PC-3 (cell line): ENCODE results near the gene BICD2. TPM values are rescaled to one million over a fixed set of nuclear protein-coding genes. Genes with fewer than 3 reads are reported as not detected.

Source experiments
- ATAC-seq: fragments of 200-7000 bp; cut with Tn5 transposase; 2 replicates; pipeline ENCODE4 v1.9.1; 2020; ENCODE audit warnings: mild to moderate bottlenecking, moderate library complexity
- BruUV-seq: library from RNA; stranded (reverse); fragments of 400-500 nt; replicated peaks from 2 replicates; lab custom pipeline; 2021; lab: Mats Ljungman, UMichigan
- CTCF ChIA-PET: fragments of 300-600 bp; sonication (Branson Sonifier 250); formaldehyde crosslinking; loops from one replicate; lab custom pipeline; 2022; ENCODE audit warnings: antibody characterized with exemption; lab: Charles Lee
- POLR2A ChIA-PET: fragments of 300-600 bp; sonication (Branson Sonifier 250); formaldehyde crosslinking; loops from one replicate; lab custom pipeline; 2022; ENCODE audit warnings: antibody characterized with exemption; ENCODE audit not compliant: unreplicated experiment; lab: Charles Lee
- DNase-seq: peaks from one replicate; pipeline ENCODE4 v3.0.0-alpha.2; 2015
- H2AFZ ChIP-seq: fragments of 300-600 bp; sonication (generic); 2 replicates; pipeline ENCODE4 v1.6.0; 2016; ENCODE audit warnings: antibody characterized with exemption, low read length
- H3F3A ChIP-seq: fragments of 300-600 bp; sonication (generic); one replicate; pipeline ENCODE4 v1.6.0; 2017; ENCODE audit warnings: antibody characterized with exemption, low read length, control low read depth, mild to moderate bottlenecking; ENCODE audit not compliant: unreplicated experiment
- H3K27ac ChIP-seq: fragments of 300-600 bp; sonication (generic); 2 replicates; pipeline ENCODE4 v1.5.1; 2016; ENCODE audit warnings: mild to moderate bottlenecking, low read length
- H3K27me3 ChIP-seq: fragments of 300-600 bp; sonication (generic); 2 replicates; pipeline ENCODE4 v1.6.1; 2016; ENCODE audit warnings: low read length, mixed read lengths
- H3K36me3 ChIP-seq: fragments of 300-600 bp; sonication (generic); 2 replicates; pipeline ENCODE4 v1.6.1; 2016; ENCODE audit warnings: low read depth, mixed run types, low read length, mixed read lengths
- H3K4me1 ChIP-seq: fragments of 300-600 bp; sonication (generic); 2 replicates; pipeline ENCODE4 v1.5.1; 2016; ENCODE audit warnings: low read length; ENCODE audit not compliant: insufficient read depth
- H3K4me2 ChIP-seq: fragments of 300-600 bp; sonication (generic); 2 replicates; pipeline ENCODE4 v1.6.0; 2016; ENCODE audit warnings: low read length
- H3K4me3 ChIP-seq: fragments of 300-600 bp; sonication (generic); 2 replicates; pipeline ENCODE4 v1.5.1; 2016; ENCODE audit warnings: mild to moderate bottlenecking, low read length, mixed read lengths
- H3K79me2 ChIP-seq: fragments of 300-600 bp; sonication (generic); 2 replicates; pipeline ENCODE4 v1.6.1; 2017; ENCODE audit warnings: low read length, mixed read lengths
- H3K9ac ChIP-seq: fragments of 300-600 bp; sonication (generic); 2 replicates; pipeline ENCODE4 v1.6.0; 2016; ENCODE audit warnings: mild to moderate bottlenecking, low read length
- H3K9me2 ChIP-seq: fragments of 300-600 bp; sonication (generic); replicated peaks from 2 replicates; pipeline ENCODE4 v1.6.1; 2016; ENCODE audit warnings: mixed run types, low read length, mixed read lengths
- H3K9me3 ChIP-seq: fragments of 300-600 bp; sonication (generic); 2 replicates; pipeline ENCODE4 v1.6.1; 2016; ENCODE audit warnings: low read length, mixed read lengths
- H4K20me1 ChIP-seq: fragments of 300-600 bp; sonication (generic); 2 replicates; pipeline ENCODE4 v1.6.1; 2016; ENCODE audit warnings: low read length, mixed read lengths
- EZH2 ChIP-seq: fragments of 300-600 bp; sonication (generic); IDR thresholded peaks from one replicate; pipeline ENCODE4 v1.6.1; 2017; ENCODE audit warnings: antibody characterized with exemption, mild to moderate bottlenecking, low read length; ENCODE audit not compliant: unreplicated experiment
- EZH2phosphoT487 ChIP-seq: fragments of 300-600 bp; sonication (generic); IDR thresholded peaks from 2 replicates; pipeline ENCODE4 v1.6.1; 2018; ENCODE audit warnings: mild to moderate bottlenecking, antibody characterized with exemption, low read length, borderline replicate concordance
- intact Hi-C: fragments of 100-400 bp; cut with micrococcal nuclease; formaldehyde crosslinking; loops from 2 replicates; pipeline ENCODE4 v1.9.0; 2023
- total RNA-seq: library from RNA; depleted of rRNA; stranded (reverse); fragments of >200 nt; gene quantifications from 2 replicates; pipeline ENCODE4 v1.2.3, GENCODE V29; 2014
- TF ChIP-seq, protein P1 (sequence below): fragments of 300-600 bp; sonication (generic); conservative IDR thresholded peaks from 2 replicates; pipeline ENCODE4 v1.5.1; 2017; ENCODE audit warnings: antibody characterized with exemption, low read depth, mild to moderate bottlenecking, low read length

BICD2 gene
- total RNA-seq, 1 experiment from 2014 or later, result 26.3 TPM

DNA sequence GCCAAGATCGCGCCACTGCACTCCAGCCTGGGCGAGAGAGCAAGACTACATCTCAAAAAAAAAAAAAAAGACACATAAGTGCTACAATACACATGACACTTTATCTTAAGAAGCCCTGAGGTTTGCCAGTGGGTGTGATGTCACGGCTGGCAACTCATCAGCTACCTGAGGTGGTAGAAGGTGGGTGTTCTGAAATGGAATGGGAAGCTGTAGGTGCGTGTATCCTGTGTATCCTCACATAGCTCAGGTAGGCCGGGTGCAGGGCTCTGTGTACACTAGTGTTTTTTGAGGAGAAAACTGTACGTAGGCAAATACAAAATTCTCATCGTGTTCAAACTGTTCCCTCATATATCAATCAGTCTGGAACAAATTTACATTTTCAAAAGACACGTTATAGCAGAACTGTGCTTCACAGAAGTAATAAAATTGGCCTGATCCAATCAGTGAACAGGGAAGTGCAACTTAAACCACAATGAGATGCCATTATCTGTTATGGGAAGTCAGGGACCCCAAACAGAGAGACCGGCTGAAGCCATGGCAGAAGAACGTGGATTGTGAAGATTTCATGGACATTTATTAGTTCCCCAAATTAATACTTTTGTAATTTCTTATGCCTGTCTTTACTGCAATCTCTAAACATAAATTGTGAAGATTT, 10.4 kb downstream of the BICD2 start:
- no peak for DNase-seq
- no peaks in the 10 kb centered on the region for H3K27me3 ChIP-seq
- no peaks in the 10 kb centered on the region for H3K4me1 ChIP-seq
- H3K79me2 ChIP-seq, result peaks cover 64% of the 10 kb centered on the region
- no peaks in the 10 kb centered on the region for H3K36me3 ChIP-seq
- intact Hi-C loops, result no loop called here
- CTCF ChIA-PET, result no interaction called here
- H3F3A ChIP-seq, result no peaks in the 10 kb centered on the region
- TF ChIP-seq EZH2phosphoT487, result no peak
- TF ChIP-seq, protein P1, sequence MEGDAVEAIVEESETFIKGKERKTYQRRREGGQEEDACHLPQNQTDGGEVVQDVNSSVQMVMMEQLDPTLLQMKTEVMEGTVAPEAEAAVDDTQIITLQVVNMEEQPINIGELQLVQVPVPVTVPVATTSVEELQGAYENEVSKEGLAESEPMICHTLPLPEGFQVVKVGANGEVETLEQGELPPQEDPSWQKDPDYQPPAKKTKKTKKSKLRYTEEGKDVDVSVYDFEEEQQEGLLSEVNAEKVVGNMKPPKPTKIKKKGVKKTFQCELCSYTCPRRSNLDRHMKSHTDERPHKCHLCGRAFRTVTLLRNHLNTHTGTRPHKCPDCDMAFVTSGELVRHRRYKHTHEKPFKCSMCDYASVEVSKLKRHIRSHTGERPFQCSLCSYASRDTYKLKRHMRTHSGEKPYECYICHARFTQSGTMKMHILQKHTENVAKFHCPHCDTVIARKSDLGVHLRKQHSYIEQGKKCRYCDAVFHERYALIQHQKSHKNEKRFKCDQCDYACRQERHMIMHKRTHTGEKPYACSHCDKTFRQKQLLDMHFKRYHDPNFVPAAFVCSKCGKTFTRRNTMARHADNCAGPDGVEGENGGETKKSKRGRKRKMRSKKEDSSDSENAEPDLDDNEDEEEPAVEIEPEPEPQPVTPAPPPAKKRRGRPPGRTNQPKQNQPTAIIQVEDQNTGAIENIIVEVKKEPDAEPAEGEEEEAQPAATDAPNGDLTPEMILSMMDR, result no peak
- no peak for TF ChIP-seq EZH2
- no peaks in the 10 kb centered on the region for H3K9me3 ChIP-seq
- no peak overlapping the region for H3K4me2 ChIP-seq
- H3K4me3 ChIP-seq, result no peak overlapping the region
- no peak overlapping the region for H2AFZ ChIP-seq
- no TSS peak for BruUV-seq
- no peak overlapping the region for H3K9ac ChIP-seq
- no peak for ATAC-seq
- H3K9me2 ChIP-seq, result no peaks in the 10 kb centered on the region
- POLR2A ChIA-PET, result no interaction called here
- no peaks in the 10 kb centered on the region for H4K20me1 ChIP-seq
- H3K27ac ChIP-seq, result no peak overlapping the region

DNA sequence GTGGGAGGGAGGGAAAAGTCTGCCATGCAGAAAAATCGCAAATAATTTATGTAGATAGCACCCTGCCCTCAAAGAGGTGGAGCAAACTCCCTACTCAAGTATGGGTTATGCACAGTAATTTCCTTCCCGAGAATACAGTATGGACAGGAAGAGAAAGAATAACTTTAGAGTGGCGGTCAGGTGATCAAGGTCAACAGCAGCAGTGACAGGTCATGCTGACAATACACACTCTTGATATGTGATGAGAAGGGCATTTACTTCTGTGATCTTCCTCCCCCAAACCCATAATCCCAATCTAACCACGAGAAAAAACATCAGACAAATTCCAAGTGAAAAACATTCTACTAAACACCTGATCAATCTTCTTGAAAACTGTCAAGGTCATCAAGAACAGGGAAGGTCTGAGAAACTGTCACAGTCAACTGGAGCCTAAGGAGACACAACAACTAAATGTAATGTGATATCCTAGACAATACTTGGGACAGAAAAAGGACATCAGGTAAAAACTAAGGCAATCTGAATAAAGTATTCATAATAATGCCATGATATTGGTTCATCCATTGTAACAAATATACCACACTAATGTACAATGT, 11.7 kb downstream of the BICD2 start:
- Histone ChIP-seq H2AFZ (no peak overlapping the region), H3K27me3 (no peaks in the 10 kb centered on the region), H3K4me1 (peaks cover 7% of the 10 kb centered on the region), H3K9me2 (no peaks in the 10 kb centered on the region), H3K27ac (no peak overlapping the region), H4K20me1 (no peaks in the 10 kb centered on the region), H3K9me3 (no peaks in the 10 kb centered on the region), H3K9ac (no peak overlapping the region), H3F3A (no peaks in the 10 kb centered on the region), H3K4me3 (no peak overlapping the region), H3K4me2 (no peak overlapping the region), H3K36me3 (no peaks in the 10 kb centered on the region), H3K79me2 (peaks cover 74% of the 10 kb centered on the region)
- no peak for DNase-seq
- CTCF ChIA-PET, result no interaction called here
- intact Hi-C loops, result no loop called here
- BruUV-seq, result no TSS peak
- no peak for ATAC-seq
- TF ChIP-seq, protein P1, result no peak
- no peak for TF ChIP-seq EZH2
- no peak for TF ChIP-seq EZH2phosphoT487
- POLR2A ChIA-PET, result no interaction called here

DNA sequence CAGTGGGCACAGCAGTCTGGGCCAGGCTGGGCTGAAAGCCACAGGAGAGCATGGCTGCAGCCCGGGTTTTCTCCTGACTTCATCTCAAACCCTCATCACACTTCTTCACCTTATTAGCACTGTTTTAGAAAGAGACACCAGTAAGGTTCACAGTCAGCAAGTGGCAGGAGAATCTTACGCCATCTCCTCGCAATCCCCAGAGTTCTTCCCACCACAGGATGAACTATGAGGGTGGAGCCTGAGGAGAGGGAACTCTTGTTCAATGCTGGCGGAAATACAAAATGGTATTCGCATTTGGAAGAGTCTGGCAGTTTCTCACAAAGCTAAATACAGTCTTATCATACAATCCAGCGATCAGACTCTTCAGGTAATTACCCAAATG, 14.7 kb downstream of the BICD2 start:
- TF ChIP-seq EZH2phosphoT487, result no peak
- TF ChIP-seq EZH2, result no peak
- TF ChIP-seq, protein P1, result no peak
- no peak overlapping the region for H3K9ac ChIP-seq
- intact Hi-C loops, result no loop called here

More for the DNA sequence above, 14.7 kb downstream of the BICD2 start:
- Histone ChIP-seq H4K20me1 (no peaks in the 10 kb centered on the region), H3K4me1 (peaks cover 9% of the 10 kb centered on the region), H3F3A (no peaks in the 10 kb centered on the region), H3K27me3 (no peaks in the 10 kb centered on the region), H2AFZ (no peak overlapping the region), H3K4me2 (no peak overlapping the region), H3K9me3 (no peaks in the 10 kb centered on the region), H3K79me2 (peaks cover 88% of the 10 kb centered on the region), H3K36me3 (no peaks in the 10 kb centered on the region), H3K27ac (no peak overlapping the region), H3K4me3 (no peak overlapping the region), H3K9me2 (no peaks in the 10 kb centered on the region)
- ATAC-seq (no peak), DNase-seq (no peak)
- ChIA-PET CTCF (no interaction called here), POLR2A (no interaction called here)
- no TSS peak for BruUV-seq
